Sigmoid colon (tissue), 4 donors: ENCODE measurements around the gene ABHD2.

Experiments
- EP300 ChIP-seq, 4 donors: sonication (generic); formaldehyde crosslinking; IDR thresholded peaks; one replicate each; pipeline ENCODE4 v1.6.1; 2017; ENCODE audit warnings: antibody characterized with exemption in 4 of 4
- POLR2A ChIP-seq, 2 donors: fragments of 450-650 bp; IDR thresholded peaks; one replicate each; pipeline ENCODE4 v1.6.1; 2016; ENCODE audit warnings: antibody characterized with exemption in 2 of 2, mild to moderate bottlenecking in 2 of 2, moderate library complexity in 2 of 2
- POLR2AphosphoS5 ChIP-seq, 4 donors: sonication (generic); formaldehyde crosslinking; IDR thresholded peaks; one replicate each; pipeline ENCODE4 v1.6.1; 2017; ENCODE audit warnings: antibody characterized with exemption in 4 of 4
- TF ChIP-seq, protein P1 (sequence below), 4 experiments: fragments of 450-650 bp in 3 of 4; fragments of 200-600 bp in 1 of 4; IDR thresholded peaks; one replicate each; pipeline ENCODE4 v1.5.1; 2016 to 2019; ENCODE audit warnings: antibody characterized with exemption in 4 of 4, mild to moderate bottlenecking in 3 of 4, moderate library complexity in 2 of 4

- TF ChIP-seq POLR2A (IDR thresholded peaks at IDR 0.05) (no peak), POLR2AphosphoS5 (IDR thresholded peaks at IDR 0.05) (no peak), EP300 (IDR thresholded peaks at IDR 0.05) (no peak)
- TF ChIP-seq, protein P1, sequence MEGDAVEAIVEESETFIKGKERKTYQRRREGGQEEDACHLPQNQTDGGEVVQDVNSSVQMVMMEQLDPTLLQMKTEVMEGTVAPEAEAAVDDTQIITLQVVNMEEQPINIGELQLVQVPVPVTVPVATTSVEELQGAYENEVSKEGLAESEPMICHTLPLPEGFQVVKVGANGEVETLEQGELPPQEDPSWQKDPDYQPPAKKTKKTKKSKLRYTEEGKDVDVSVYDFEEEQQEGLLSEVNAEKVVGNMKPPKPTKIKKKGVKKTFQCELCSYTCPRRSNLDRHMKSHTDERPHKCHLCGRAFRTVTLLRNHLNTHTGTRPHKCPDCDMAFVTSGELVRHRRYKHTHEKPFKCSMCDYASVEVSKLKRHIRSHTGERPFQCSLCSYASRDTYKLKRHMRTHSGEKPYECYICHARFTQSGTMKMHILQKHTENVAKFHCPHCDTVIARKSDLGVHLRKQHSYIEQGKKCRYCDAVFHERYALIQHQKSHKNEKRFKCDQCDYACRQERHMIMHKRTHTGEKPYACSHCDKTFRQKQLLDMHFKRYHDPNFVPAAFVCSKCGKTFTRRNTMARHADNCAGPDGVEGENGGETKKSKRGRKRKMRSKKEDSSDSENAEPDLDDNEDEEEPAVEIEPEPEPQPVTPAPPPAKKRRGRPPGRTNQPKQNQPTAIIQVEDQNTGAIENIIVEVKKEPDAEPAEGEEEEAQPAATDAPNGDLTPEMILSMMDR (IDR thresholded peaks at IDR 0.05) = no peak
Observed at GRCh38 chr15:89051875-89052274, 36.4 kb upstream of the ABHD2 start.
